Stimulated activated CD8-positive, alpha-beta memory T cell treated with anti-CD3 and anti-CD28 coated beads, Interleukin-15, amount 100 ng/mL, for 24 hours (primary cell): Measurements from ENCODE around the gene ATF7IP.
"Not testable (repeated sequence)": the region's sequence is repeated elsewhere in the genome, so short reads cannot be mapped to it uniquely, and the experiment has no call there.

Experiments used
- DNase-seq: peaks from one replicate; pipeline ENCODE4 v3.0.0-alpha.2; 2020; ENCODE audit warnings: low read depth

The ATF7IP gene

DNA sequence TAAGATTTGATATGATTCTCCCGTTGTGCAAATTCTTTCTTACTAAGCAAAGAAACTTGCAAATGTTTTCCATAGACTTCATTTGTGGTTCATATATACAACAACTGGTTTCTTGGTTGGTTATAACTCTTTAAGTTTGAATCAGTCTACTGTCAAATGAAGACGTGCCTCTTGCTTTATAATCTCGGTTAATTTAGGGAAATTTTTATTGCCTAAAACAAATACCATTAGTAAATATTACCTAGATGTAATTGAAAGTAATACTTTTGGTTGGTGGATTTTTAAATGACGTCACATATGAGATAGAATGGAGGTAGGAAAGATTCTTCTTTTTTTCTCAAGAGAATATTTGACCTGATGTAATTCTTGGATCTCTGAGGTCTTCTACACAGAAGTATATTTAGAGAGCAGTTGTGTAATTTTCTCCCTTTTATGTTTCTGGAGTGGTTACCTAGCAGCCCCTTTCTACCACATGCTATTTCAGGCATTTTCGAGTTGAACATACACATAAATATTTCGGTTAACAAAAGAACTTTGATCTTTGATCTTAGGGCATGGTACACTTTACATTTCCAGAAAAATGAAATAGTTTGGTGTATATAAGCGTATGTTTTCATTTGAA lies 1.7 kb downstream of the ATF7IP start:
- no peak for DNase-seq

DNA sequence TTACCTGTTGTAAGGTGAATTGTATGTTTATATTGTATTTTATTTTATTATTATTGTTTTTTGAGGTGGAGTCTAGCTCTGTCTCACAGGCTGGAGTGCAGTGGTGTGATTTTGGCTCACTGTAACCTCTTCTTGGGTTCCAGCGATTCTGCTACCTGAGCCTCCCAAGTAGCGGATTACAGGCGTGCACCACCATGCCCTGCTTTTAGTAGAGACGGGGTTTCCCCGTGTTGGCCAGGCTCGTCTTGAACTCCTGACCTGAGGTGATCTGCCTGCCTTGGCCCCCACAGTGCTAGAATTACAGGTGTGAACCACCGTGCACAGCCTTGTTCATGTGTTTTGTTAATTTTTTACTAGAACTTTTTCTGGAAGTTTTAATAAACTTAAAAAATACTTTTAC lies 3.8 kb downstream of the ATF7IP start:
- no peak for DNase-seq

DNA sequence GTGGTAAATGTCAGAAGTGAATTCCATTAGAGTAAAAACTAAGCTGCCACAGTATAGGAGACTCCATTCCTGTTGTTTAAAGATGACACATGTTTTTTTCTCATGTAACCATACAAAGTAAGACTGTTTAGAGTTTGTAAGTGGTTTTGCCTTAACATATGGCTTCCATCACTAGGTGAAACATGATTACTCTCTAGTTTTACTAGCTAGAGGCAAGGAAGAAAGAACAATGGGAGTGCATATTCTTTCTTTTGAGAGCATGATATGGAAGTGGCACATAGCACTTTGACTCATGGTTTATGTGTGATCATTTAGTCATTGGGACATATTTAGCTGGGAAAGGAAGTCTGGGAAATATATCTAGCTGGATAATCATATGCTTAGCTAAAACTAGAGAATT lies 7.7 kb downstream of the ATF7IP start:
- no peak for DNase-seq

DNA sequence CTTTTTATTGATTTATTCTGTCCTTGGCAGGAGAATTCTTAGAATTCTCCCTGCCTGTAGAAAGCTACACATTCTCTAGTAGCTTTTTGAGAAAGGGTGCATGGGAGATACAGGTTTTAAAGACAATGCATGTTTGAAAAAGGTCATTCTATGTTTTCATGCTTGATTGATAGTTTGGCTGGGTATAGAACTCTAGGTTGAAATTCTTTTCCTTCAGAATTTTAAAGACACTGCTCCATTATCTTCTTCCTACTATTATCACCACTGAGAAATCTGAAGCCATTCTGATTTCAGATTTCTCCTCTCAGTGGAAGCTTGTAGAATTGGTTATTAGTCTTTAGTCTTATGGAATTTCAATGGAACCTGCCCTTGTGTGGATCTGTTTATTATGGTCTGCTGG lies 14.0 kb downstream of the ATF7IP start:
- DNase-seq, result no peak

DNA sequence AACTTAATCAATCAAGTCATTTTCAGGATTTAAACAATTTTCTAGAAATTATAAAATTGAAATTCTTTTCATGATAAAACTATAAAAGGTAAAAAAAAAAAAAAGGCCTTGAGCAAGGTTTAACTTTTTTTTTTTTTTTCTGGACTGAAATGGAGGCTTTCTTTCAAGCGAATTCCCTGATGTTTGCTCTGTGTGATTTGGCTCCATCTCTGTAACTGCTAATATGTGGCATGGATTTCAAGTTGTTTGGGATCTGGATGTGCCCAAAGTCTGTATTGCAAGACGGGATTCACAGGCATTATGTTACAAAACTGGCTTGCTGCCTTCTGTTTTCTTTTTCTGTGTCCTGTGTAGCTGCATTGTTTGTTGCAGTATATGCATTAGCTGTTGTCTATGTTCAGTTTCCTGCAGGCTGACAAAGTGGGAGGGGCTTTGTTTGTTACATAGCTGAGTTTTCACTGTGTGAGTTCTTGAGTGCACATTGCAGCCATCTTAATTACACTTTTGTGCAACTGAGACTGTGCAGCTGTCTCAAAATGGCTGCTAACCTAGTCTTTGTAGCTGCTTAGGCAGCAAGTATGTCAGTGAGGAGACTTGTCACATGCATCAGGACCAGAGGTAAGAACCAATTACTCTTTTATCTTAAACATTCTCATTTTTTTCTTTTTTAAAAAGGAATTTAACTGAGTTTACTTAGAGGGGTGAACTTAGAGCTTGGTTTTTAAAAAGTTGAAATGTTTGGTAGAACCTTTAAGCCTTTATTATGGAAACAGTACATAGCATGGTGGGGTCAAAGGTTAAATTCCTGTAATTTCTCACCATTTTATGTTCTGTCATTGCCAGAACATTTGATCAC lies 19.5 kb downstream of the ATF7IP start:
- no peak for DNase-seq

DNA sequence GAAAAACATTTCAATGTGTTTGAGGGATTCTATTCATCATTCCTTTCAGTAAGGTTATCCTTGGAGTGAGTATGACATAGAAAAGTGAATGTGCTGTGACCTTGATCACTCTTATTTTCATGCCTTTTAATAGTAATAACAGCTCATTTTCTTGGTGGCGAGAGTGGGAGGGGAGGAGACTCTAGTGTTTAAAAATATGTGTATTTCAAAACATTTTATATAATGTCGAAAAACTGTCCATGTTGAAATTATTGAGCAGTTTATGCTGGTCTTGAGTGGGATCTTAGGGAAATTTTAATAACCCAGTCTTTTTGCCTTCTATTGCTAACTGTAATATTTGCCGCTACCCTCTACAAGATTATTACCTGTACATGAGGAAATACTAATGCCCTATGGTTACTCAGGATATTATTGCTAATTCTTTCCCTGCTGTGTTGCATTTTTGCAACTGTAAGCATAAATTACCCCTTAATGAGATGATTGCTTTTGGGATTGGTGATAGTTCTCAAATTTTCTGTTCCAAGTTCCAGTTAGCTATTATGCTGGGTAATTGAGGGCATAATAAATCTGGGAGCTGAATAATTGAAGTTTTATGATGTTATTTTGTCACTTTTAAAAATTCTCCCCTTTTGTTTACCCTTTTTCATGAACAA lies 21.9 kb downstream of the ATF7IP start:
- no peak for DNase-seq

DNA sequence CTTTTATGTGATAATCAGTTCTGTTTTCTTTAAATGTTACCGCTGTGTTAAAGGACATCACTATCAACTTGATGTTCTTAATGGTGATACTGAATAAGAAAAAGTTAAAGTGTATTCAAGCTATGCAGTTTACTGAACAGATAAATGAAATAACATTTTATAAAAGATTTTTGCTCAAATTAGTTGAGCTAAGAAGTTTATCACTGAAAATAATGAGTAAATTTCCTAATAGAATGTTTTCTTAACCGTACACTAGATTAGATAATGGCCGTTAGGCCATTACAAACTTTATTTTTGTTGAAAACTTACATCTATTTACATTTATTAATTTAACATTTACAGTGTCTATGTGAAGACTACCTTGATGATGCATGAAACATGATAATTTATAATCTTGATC lies 25.0 kb downstream of the ATF7IP start:
- DNase-seq, result no peak

DNA sequence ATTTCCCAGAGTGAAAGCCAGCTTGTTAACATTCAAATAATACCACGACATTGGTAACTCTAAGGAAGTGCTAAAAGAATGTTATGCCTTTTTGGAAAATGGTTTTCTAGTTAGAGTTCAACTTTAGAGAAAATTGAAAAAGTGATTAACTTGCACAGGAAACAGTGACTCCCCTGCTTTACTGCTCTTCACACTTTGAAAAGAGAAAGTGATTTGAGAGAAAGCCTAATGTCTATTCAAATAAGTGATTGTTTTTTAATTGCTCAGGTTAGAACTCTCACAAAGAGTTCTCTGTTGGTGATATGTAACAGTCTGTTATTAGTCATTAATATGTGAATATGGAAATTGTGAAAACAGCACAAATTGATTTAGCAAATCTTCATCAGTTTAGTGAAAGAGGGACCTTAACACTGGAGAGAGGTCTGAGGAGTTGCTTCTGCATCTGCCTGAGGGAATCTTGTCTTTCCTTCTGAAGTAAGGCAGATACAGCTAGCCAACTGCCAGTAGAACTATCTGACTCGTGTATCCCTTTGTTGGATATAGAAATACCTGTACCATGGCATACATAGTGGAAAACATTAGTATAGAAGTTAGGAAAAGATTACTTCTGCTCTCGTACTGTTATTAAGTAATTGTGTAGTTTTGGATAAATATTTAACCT lies 25.5 kb downstream of the ATF7IP start:
- no peak for DNase-seq

DNA sequence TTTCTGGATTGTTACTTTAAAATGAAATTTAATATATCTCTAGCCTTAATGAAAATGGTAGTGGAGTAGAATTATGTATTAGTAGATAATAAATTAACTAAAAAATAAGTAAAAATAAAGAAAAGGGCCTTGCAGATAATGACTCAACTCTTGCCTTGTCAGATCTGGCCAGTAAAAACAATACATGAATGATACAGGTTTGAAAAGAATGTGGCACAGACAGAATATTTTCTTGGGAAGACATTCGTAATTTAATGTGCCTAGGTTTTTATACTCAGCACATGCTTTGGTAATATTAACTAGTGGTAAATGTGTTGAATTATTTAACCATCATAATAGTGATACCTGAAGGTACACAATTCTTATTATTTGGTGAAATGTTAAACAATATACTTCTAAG lies 28.3 kb downstream of the ATF7IP start:
- no peak for DNase-seq

DNA sequence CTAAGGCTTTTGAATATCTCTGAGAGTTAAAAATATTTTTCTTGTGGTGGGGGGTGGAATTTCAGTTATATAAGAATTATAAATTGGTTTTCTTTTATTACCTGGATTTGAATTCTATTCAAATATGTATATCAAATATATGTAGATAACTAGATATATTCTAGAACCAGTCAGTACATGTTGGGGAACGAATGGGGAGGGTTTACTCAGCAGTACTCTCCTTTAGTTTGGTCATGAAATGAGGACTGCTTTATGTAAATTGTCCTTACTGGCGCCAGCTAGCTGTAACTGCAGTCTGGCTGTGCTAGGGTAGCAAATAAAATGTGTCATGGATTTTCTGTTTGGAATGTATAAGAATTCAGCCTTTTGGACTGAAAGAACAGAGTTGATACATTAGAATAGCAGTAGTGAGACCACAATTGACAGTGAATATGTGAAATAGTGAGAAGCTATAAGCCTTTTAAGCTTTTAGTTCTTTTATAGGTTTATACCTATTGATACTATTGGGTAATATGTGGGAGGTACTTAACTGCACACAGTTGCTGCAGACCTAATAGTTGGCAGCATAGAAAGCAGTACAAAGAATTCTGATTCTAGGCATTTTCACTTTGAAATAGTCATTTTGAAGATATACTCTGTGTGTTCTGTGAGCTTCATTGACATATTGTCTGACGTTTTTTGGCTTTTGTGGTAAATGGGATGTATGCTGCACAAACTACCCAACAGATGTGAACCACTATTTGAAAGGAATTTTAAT lies 29.0 kb downstream of the ATF7IP start:
- no peak for DNase-seq

DNA sequence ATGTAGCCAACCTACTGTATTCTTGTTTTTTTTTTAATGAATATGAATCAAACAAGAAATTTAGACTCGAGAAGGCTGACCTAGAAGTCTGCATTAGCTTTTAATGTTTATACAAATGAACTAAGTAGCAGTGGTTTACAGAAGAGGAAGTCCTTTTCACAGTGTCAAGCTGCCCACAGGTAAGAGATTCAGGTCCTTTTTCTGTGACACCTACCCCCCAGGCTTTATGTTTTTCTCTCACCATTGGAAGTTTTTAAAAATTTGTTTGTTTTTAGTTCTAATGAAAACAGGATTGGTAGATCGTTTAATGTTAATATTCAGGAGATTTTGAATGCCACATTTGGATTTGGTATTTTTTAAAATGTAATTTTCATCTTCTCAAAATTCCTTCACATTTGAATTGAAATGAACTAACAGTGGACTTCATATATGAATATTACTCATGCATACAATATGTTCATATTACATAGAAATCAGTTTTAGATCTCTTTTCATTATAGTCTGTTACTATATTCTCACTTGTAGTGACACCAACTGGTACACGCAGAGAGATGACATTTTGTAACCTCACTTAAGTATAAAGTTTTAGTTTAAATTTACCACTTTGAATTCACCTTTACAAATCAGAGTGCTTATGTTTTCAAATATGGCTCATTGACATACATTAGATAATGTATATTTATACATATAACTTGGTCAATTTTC lies 29.7 kb downstream of the ATF7IP start:
- no peak for DNase-seq

DNA sequence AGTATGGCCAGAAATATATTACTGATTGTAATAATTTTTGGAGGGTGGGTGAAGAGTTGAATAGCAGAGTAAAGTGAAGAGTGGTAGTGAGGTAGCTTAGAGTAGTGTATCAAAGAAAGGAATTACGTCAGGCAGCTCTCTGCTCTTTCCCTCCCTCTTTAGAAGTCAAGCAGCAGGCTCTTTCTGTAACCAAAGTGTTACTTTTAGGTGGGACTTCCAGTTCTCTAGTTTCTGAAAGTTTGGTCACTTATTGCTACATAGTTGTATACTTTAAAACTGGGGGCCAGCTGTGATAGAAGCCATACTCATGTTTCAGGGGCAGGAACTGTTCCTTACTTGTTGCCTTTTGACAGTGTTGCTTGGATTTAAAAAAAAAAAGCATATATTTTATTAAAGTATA lies 30.6 kb downstream of the ATF7IP start:
- DNase-seq, result no peak

DNA sequence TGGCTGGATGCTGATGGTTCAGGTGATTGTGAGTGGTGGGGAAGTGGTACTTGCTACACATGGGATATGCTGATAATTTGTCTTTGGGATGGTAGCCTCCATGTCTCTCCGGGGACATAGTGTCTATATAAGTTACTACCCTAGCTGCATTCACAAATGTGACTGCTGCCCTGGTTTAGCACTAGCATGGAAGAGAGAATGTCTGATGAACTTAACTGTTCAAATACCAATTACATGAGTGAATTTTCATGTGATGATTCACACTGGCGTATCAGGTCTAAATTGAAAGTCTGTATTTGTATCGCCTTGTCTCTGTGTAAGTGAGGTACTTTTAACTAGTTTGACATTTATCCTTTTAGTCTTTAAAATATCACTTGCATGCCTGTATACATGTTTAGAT lies 34.4 kb downstream of the ATF7IP start:
- DNase-seq, result no peak

DNA sequence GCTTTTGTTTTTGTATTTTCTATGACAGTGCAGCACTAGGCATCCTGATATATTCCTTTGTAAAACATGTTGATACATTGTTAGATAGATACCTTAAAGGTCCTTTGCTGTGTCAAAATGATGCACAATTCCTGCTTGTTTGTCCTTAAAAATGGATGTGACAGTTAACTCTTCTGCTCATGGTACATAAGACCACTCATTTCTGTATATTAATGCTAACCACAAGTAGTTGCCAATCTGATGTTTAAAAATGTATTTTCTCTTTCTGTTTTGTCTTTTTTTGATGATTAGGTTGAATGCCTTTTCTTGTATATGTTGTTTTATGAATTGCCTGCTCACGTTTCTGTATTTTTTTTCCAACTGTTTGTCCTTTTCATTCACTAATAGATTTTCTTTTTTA lies 35.1 kb downstream of the ATF7IP start:
- no peak for DNase-seq

DNA sequence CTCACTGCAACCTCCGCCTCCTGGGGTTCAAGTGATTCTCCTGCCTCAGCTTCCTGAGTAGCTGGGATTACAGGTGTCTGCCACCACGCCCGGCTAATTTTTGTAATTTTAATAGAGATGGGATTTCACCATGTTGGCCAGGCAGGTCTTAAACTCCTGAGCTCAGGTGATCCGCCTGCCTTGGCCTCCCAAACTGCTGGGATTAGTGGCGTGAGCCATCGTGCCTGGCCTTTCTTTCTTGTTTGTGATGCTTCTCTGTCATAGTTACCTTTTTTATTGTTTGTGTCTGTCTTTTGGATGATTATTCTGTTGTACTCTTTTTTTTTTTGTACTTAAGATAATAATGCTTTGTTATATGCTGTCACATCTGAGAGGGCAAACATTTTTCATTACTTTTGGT lies 35.8 kb downstream of the ATF7IP start:
- not testable (repeated sequence) for DNase-seq

DNA sequence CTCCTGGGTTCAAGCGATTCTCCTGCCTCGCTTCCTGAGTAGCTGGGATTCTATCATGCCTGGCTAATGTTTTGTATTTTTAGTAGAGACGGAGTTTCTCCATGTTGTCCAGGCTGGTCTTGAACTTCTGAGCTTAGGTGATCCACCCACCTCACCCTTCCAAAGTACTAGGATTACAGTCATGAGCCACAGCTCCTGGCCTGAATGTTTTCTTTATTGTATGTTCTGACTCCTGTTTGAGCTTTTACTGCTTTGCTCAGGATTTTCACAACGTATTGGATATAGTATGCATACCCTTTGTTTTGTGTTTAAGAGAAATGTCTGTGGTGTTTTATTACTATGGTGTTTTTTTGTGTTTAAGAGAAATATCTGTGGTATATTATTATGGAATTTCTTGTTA lies 37.2 kb downstream of the ATF7IP start:
- DNase-seq, result no peak

DNA sequence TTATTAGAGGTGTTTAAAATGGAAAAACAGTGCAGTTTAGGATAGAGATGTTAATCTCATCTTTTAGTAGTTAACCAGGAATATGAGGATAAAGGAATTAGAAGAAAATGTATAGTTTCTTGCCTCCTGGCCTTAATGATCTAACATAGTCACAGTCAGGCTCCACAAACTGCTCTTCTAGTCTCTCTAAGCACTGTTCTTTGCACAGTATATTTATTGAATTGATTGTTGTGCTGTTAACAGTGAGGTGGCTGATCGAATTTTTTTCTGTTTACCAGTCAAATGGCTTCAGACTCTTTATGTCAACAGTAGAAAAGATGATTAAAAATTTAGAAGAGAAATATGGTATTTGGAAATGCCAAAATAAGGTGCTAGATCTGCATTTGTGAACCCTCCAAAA lies 37.8 kb downstream of the ATF7IP start:
- no peak for DNase-seq

DNA sequence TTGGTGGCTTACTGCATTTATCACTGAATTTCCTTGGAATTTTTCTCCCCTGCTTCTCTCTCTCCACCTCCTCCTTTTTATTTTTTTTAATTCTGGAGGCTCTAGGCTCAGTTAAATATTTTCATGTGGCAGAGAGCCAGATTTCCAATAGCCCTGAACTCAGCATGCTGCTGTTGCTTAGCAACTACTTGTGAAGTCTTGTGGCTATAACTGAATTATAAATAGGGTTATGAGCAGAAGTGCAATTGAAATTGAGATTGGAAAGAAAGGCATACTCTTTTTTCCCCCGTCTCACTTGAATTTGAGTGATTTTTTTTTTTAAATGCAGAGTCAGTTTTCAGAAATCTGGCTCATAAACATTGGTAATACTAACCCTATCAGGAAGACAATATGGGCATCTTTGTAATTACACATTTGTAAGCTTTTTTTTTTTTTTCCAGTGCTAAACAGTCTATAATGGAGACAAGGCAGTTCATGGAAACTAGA lies 38.3 kb downstream of the ATF7IP start:
- DNase-seq, result no peak

DNA sequence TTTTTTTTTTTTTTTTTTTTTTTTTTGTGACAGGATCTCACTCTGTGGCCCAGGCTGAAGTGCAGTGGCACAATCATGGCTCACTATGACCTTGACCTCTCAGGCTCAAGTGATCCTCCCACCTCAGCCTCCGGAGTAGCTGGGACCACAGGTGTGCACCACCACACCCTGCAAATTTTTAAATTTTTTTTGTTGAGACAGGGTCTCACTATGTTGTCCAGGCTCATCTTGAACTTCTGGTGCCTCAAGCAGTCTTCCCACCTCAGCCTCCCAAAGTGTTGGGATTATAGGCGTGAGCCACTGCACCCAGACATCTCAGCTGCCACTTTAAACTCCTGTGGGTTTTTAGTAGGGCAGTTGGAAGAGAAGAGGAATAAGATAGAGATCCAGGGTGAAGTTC lies 39.9 kb downstream of the ATF7IP start:
- DNase-seq, result not testable (repeated sequence)

DNA sequence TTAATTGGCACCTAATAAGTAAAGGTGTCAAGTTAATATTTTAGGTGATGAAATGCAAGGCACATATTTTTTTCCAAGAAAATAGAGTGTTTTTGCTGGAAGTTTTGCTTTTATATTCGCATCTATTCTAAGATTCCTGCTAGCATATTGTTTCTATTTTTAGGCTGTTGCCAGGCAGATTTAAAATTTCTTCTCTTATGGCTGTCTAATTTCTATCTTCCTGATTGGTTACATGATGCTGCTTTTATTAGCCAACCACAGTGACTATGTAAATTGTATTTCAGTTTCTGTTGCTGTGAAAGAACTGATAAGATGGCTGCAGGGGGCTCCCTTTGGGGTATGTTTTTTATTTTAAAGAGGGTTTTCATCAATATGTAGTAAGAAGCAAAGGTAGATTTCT lies 42.7 kb downstream of the ATF7IP start:
- DNase-seq, result no peak

DNA sequence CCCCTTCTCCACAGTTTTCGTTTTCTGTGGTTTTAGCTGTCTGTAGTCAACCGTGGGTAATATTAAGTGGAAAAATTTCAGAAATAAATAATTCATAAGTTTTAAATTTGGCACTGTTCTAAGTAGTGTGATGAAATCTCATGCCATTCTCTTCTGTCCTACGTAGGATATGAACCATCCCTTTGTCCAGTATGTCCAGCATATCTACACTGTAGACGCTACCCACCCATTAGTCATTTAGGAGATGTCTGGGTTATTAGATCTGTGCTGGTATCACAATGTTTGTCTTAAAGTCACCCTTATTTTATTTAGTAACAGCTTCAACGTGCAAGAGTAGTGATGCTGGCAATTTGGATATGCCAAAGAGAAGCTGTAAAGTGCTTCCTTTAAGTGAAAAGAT lies 44.7 kb downstream of the ATF7IP start:
- DNase-seq, result no peak
